ENCODE results near the gene TESK2.
"Not testable (repeated sequence)": the region's sequence is repeated elsewhere in the genome, so short reads cannot be mapped to it uniquely, and the experiment has no call there.

TESK2 gene

DNA sequence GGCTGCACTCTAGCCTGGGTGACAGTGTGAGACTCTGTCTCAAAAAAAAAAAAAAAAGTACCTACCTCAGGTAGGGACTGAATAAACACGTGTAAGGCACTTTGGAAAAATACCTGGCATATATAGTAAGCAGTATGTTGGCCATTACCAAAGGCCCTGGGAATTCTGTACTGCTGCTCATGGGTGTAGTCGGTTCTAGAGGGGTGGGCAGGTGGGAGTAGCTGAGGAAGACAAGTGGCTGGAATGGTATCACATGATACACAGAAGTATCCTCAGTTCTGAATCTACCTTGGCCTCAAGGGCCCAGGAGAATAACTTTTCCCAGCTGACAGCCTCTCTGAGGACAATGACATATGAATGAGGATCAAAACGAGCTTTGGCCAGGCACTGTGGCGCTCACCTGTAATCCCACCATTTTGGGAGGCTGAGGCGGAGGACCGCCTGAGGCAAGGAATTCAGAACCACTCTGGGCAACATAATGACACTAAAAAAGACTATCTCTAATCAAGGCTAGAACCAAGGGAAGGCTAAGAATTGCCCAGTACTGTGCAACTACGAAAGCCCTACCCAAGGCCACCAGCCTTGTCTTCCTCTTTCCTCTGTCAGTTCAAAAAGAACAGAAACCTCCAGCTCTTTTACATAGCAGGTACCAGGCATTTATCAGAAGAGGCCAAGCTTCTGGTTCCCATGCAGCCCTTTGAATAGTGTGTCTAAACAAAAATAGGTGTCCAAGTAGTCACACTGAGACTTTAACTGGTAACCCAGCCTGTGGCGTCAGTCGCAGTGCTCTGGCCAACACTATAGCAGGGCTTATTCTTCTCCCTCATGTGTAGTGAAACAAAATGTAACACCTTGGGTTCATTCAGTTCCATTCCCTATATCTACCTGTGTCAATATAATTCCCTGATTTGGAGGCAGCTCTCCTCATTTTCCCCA, 19.3 kb upstream of the TESK2 start:
- no peak for DNase-seq (ENCODE audit: low read depth)

DNA sequence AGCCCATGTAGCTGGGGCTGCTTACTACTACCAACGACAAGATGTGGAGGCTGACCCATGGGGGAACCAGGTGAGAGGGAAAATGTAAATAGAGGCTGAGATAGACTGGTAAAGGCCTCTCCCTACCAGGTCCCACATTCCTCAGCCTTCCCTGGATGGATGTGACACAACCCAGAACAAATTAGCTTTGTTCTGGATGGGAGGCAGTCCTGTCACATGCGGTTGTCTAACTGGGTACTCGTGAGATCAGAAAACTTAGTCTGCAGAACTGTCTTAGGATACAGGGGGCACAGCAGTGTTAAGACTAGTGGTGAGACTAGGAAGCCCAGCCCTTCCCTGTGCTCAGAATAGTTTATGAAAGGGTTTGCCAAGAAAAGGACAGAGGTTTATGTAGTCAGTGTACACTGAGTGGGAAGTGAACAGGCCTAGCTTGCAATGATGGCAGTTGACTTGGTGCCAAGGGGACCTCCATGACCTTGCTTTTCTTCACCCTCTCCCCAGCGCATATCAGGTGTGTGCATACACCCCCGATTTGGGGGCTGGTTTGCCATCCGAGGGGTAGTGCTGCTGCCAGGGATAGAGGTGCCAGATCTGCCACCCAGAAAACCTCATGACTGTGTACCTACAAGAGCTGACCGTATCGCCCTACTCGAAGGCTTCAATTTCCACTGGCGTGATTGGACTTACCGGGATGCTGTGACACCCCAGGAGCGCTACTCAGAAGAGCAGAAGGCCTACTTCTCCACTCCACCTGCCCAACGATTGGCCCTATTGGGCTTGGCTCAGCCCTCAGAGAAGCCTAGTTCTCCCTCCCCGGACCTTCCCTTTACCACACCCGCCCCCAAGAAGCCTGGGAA, 17.6 kb upstream of the TESK2 start:
- no peak for DNase-seq (ENCODE audit: low read depth)

DNA sequence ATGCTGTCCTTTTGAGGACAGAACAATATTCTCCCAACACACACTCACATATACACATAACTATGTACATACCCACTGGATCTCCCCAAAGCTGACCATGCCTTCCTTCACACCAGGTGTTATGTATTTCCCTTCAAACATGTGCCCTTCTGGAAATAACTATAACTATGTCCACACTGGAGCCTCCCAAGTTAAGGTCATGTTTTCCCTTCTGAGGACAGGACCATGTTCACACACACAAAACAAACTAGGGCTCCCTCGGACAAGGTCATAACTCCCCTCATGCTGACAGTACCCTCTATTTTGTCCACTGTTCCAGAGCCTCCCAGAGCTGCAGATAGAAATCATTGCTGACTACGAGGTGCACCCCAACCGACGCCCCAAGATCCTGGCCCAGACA, 16.9 kb upstream of the TESK2 start:
- DNase-seq (ENCODE audit: low read depth) = no peak

DNA sequence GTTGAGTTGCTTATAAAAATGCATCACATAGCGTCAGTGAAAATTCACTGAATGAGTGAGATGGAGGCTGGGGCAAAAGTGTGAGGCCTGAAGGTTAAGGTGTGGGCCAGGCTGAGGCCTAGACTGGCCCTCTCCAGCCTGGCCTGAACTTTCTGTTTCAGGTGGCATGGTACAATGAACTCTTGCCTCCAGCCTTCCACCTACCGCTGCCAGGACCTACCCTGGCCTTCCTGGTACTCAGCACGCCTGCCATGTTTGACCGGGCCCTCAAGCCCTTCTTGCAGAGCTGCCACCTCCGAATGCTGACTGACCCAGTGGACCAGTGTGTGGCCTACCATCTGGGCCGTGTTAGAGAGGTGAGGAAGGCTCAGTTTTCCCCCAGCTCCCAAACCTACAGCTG, 16.2 kb upstream of the TESK2 start:
- no peak for DNase-seq (ENCODE audit: low read depth)

DNA sequence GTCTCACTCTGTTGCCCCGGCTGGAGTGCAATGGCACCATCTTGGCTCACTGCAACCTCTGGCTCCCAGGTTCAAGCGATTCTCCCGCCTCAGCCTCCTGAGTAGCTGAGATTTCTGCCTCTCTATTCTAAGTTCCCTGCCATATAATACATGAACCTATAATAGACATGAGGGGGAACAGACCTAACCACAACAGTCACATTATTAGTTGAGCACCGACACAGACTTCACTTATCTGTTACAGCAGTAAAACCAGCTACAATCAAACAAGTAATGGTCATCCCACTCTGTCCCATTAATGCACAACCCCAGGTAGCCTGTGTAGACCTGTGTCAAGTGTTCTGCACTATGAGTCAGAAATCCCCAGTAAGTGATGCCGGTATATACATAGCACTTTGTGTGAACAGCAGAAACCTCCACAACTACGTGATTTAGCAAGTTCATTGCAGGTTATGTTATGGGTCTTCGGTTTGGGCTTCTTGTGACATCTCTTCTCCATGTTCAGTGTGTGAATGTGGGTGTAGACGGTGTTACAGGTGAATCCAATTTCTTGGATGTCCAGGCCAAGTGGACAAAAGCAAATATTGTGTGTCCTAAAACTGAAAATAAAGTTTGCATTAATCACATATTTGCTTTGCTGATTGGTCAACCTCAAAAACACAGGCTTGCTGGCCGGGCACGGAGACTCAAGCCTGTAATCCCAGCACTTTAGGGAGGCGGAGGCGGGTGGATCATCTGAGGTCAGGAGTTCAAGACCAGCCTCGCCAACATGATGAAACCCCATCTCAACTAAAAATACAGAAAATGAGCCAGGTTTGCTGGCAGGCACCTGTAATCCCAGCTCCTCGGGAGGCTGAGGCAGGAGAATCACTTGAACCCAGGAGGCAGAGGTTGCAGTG, 12.7 kb upstream of the TESK2 start:
- no peak for DNase-seq (ENCODE audit: low read depth)

DNA sequence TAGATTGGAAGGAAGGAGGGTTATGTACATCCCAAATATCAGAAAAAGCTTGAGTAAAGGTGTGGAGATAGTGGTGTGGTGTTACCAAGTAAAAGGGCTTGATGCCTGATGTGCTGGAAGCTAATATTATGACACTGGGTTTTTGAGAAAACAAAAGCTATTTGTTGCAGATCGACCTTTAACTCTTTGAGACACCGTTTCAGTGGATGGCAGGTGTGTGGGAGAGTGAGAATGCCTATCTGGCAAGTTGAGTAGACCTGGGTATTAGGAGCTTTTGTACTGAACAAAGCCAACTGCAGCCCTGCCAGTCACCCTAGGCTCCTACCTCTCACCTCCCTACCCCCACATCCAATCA, 10.5 kb upstream of the TESK2 start:
- no peak for DNase-seq (ENCODE audit: low read depth)

DNA sequence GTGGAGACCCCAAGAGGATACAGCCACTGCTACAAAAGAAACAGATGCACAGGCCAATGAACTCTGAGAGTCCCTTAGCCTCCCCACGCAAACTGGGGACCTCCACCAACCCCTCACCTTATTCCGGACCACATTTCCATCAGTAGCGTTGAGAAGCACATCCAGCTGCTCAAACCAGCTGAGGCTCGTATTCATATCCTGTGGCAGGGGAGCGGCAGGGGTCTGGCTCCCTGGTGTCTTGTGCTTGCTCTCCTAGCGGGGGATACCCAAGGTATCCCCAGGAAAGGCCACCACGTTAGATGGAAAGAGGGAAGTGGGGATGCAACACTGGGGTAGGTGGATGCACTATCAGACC, 8.4 kb upstream of the TESK2 start:
- DNase-seq (ENCODE audit: low read depth) = no peak

DNA sequence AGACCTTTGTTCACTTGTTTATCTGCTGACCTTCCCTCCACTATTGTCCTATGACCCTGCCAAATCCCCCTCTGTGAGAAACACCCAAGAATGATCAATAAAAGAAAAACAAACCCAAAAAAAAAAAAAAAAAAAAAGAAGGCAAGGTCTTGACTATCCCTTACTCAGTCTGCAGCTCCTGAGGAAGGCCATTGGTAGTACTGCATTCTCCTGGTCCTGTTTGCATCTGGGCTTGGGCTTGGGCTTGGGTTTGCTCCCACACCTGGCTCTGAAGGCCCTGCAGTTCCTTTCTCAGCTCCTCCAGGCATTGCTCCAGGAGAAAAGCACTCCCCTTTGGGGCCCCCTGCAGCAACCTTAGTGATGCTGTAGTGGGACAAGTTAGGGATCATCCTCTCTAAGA, 7.3 kb upstream of the TESK2 start:
- DNase-seq (ENCODE audit: low read depth) = no peak

DNA sequence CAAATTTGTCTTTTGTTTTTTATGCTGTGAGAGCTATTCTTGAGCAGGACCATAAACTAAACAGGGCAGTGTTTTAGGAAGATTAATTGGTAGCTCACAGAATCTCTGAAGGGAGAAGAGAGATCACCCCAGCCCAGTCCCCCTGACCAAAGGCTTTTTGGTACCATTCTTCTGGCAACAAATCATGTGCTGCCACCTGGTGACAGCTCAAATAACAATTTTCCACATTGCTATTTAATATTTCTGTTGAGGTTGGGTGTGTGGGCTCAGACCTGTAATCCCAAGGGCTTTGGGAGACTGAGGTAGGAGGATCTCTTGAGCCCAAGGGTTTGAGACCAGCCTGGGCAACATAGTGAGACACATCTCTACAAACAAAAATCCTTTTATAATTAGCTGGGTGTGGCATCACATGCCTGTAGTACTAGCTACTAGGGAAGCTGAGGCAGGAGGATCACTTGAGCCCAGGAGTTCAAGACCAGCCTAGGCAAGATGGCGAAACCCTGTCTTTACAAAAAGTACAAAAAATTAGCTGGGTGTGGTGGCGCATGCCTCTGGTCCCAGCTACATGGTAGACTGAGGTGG, 2.2 kb upstream of the TESK2 start:
- DNase-seq (ENCODE audit: low read depth) = no peak

DNA sequence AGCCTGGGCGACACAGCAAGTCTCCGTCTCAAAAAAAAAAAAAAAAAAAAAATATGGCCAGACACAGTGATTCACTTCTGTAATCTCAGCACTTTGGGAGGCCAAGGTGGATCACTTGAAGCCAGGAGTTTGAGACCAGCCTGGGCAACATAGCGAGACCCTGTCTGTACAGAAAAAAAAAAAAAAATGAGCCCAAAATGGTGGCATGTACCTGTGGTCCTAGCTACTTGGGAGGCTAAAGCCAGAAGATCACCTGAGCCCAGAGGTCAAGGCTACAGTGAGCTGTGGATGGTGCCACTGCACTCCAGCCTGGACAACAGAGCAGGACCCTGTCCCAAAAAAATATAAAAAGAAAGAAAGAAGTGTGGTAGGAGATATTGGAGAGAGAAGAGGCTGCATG, 1.7 kb upstream of the TESK2 start:
- no peak for DNase-seq (ENCODE audit: low read depth)

DNA sequence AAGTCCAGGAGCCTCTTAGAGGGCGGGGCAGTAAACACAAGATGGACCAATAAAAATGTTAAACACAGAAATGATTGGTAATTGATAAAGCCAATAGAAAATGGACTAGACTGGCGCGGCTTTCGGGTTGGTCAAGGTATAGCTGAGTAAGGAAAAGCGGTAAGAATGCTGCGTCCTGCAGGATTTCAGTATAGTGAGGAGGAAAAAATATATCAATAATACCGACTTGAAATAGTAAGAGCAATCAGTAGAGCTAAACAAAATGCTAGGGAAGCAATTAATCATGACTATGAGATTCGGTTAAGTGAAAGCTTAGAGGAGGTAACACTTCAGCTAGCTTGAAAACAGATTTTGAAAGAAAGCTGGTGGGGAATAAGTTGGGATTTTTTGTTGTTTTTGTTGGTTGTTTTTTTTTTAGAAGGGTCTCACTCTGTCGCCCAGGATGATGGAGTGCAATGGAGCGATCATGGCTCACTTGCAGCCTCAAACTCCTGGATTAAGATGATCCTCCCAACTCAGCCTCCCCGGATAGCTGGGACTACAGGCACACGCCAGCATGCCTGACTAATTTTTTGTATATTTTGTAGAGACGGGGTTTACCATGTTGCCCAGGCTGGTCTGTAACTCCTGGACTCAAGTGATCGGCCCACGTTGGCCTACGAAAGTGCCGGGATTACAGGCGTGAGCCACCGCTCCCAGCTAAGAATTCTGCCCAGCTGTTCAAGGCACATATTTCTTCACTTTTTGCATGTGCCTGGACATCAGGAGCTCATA, 711 bp upstream of the TESK2 start:
- DNase-seq (ENCODE audit: low read depth) = no peak

DNA sequence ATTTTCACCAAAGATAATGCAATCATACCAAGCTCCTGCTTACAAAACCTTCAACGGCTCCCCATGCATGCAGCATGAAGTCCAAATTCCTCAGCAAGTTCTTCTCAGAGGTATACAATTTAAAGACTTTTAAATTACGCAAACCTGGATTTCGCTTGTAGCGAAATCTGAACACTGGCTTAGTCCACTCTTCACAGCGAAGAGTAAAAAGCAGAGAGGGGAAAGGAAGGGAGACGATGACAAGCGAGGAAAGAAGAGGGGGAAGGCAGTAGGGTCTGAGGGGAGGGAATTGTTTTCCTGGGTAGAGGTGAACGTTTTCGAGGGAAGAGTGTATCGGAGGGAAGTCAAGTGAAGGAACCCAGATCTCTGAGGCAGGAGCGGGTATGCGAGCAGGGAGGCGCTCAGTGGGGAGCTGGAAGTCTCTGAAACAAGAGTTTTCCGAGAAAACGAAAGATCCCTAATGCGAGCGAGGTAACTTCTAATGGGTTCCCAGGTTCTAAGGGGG, 790 bp downstream of the TESK2 start:
- DNase-seq (ENCODE audit: low read depth) = no peak

DNA sequence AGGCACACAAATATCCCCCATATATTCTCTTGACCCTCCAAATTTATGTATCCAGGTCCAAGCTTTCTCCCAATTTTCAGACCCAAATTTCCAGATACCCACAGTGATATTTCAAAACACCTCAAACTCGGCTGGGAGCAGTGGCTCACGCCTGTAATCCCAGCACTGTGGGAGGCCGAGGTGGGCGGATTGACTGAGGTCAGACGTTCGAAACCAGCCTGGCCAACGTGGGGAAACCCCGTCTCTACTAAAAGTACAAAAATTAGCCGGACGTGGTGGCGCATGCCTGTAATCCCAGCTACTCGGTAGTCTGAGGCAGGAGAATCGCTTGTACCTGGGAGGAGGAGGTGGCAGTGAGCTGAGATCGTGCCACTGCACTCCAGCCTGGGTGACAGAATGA, 1.6 kb downstream of the TESK2 start:
- DNase-seq (ENCODE audit: low read depth) = not testable (repeated sequence)

DNA sequence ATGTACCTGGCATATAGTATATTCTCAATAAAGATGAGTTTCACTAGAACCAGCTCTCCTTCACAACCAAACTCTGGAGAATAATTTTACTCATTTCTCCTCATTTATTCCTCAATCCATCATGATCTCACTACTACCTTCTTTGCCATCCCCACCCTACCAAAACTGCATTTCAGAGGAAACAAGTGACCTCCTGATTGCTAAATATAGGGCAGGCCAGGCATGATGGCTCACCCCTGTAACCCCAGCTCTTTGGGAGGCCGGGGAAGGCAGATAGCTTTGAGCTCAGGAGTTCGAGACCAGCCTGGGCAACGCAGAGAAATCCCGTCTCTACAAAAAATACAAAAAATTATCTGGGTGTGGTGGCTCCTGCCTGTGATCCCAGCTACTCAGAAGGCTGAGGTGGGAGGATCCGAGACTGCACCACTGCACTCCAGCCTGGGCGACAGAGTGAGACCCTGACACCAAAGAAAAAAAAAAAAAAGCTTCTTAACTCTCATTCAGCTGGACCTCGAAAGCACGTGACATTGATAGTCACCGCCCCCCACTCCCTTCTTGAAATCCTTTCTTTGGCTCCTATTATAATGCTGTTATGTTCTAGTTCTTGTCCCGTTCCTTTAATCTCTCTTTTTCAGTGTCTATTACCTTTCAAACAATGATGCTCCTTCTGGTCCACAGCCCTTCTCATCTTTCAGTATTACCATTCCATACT, 2.1 kb downstream of the TESK2 start:
- DNase-seq (ENCODE audit: low read depth) = no peak

DNA sequence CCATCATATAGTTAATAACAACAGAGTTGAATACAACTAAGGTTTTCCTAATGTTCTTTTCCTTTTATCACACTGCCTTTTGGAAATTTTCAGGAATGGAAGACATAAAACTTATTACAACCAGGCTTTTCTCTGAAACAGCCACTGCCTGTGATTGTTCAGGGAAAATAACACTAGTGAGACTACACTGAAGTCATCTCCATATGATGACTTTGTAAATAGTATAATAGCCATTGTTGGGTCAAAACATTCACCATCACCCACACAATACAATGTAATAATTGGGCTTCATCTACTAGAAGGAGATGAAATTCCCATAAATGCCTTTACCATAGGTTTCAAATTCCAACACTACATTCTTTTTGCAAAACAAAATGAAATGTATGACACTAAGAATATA, 5.0 kb downstream of the TESK2 start:
- no peak for DNase-seq (ENCODE audit: low read depth)

DNA sequence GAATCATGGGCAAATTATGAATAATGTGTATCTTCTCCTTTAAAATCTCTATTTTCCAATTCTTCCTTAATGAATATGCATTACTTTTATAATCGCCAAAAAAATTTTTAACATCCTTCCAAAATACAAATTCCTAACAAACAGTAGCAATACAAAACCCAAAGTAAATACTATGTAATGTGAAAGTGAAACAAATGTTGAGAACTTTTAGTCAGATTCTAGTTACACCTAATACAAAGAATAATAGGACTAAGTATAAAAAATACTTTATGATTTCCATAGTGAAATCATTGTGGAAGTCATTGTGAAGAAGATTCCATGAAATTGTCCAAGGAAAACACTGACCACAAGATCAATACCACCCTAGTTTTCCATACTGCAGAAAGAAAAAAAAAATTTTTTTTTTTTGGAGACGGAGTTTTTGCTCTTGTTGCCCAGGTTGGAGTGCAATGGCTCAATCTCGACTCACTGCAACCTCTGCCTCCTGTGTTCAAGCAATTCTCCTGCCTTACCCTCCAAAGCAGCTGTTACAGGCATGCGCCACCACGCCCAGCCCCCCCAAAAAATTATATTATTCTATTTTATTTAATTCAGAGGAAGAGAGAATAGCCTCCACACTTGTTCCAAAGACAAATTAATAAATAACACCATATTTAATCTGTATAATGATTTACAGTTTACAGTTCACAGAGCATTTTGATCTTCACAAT, 11.8 kb downstream of the TESK2 start:
- no peak for DNase-seq (ENCODE audit: low read depth)

DNA sequence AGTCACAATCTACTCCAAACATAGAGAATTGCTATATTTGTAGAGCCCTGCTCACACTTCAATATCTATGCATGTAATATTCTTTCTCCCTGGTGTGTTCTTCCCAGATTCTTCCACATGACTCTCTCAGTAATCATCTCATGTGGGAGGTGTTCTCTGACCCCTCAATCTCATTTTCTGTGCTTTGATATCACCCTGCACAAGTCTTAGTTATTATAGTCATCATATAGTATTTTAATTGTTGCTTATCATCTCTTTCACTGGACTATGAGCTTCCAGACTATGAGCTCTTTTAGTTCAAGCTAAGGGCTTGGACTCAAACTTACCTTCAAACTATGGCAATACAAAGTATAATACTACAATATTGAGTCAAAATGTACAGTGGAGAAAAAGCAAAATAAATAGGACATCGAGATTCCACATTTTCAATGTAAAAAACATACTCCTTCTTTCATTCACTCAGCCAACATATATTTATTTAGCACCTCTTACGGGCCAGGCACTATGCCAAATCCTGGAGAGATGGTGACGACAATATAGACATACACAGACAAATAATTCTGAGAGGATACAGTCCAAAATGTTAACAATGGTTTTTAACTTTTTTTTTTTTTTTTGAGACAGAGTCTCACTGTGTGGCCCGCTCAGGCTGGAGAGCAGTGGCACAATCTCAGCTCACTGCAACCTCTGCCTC, 12.7 kb downstream of the TESK2 start:
- no peak for DNase-seq (ENCODE audit: low read depth)

DNA sequence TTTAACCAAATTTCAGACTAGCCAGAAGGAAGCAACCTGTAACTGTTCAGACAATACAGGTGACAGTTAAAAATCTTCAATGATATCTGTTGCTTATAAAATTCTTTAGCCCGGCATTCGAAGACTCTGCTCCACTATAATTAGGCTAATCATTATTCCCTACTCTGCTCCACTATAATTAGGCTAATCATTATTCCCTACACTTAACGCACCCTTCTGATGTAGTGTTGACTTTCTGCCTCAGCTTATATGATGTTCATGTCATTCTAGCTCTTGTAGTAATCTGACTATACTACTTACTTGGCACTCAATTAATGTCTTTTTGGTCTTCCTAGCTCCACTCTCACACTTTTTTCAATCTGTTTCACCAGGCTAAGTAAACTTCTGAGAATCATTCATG, 13.3 kb downstream of the TESK2 start:
- no peak for DNase-seq (ENCODE audit: low read depth)

DNA sequence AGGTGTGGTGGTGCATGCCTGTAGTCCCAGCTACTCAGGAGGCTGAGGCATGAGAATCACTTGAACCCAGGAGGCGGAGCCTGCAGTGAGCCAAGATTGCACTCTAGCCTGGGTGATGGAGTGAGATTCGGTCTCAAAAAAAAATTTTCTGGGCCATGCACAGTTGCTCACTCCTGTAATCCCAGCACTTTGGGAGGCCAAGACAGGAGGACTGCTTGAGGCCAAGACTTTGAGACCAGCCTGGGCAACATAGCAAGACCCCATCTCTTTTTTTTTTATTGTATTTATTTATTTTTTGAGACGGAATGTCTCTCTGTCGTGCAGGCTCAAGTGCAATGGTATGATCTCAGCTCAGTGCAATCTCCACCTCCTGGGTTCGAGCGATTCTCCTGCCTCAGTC, 16.8 kb downstream of the TESK2 start:
- DNase-seq (ENCODE audit: low read depth) = not testable (repeated sequence)
